H1 (cell line): ENCODE results near the gene PANK3. TPM values are rescaled to one million over a fixed set of nuclear protein-coding genes. Genes with fewer than 3 reads are reported as not detected.

ENCODE experiments used
- BCL11A ChIP-seq, 2 experiments: IDR thresholded peaks; one replicate each; pipeline ENCODE4 v1.6.1; 2011; ENCODE audit warnings: low read depth in 2 of 2, low read length in 2 of 2, mild to moderate bottlenecking in 2 of 2
- EP300 ChIP-seq, 2 experiments: IDR thresholded peaks; 1 replicate in 1 of 2; 2 replicates in 1 of 2; pipeline ENCODE4 v1.6.1; 2011 to 2012; ENCODE audit warnings: low read depth in 2 of 2, low read length in 2 of 2, mild to moderate bottlenecking in 2 of 2, borderline replicate concordance in 1 of 2, inconsistent platforms in 1 of 2, moderate library complexity in 1 of 2
- EZH2 ChIP-seq: fragments of 200-600 bp; sonication (generic); IDR thresholded peaks from 2 replicates; pipeline ENCODE4 v1.7.1; 2012; ENCODE audit warnings: low read depth, mild to moderate bottlenecking, moderate library complexity, low read length, inconsistent platforms; ENCODE audit not compliant: severe bottlenecking
- MAX ChIP-seq: IDR thresholded peaks from 2 replicates; pipeline ENCODE4 v1.6.1; 2012; ENCODE audit warnings: inconsistent platforms
- NANOG ChIP-seq: IDR thresholded peaks from 2 replicates; pipeline ENCODE4 v1.6.1; 2011; ENCODE audit warnings: low read length, low read depth, mild to moderate bottlenecking, inconsistent platforms; ENCODE audit not compliant: insufficient read depth, poor library complexity, severe bottlenecking
- POLR2A ChIP-seq, 2 experiments: IDR thresholded peaks; 1 replicate in 1 of 2; 2 replicates in 1 of 2; pipeline ENCODE4 v1.6.1; 2011; ENCODE audit warnings: low read depth in 2 of 2, low read length in 2 of 2, mild to moderate bottlenecking in 2 of 2; ENCODE audit errors: control extremely low read depth in 1 of 2
- POLR2AphosphoS5 ChIP-seq: IDR thresholded peaks from 2 replicates; pipeline ENCODE4 v1.6.1; 2011; ENCODE audit warnings: low read depth, low read length
- SIX5 ChIP-seq: IDR thresholded peaks from 2 replicates; pipeline ENCODE4 v1.6.1; 2011; ENCODE audit warnings: mild to moderate bottlenecking, low read depth, low read length
- SP1 ChIP-seq: IDR thresholded peaks from 2 replicates; pipeline ENCODE4 v1.6.1; 2011; ENCODE audit warnings: low read depth, low read length
- SUZ12 ChIP-seq: fragments of 200-600 bp; sonication (generic); IDR thresholded peaks from 2 replicates; pipeline ENCODE4 v1.6.1; 2012; ENCODE audit warnings: mild to moderate bottlenecking, inconsistent platforms, low read length, moderate library complexity, mixed read lengths
- USF2 ChIP-seq: IDR thresholded peaks from 2 replicates; pipeline ENCODE4 v1.6.1; 2011; ENCODE audit warnings: low read length, improper control_type of control experiment
- YY1 ChIP-seq: IDR thresholded peaks from 2 replicates; pipeline ENCODE4 v1.6.1; 2011; ENCODE audit warnings: low read depth, mild to moderate bottlenecking, low read length
- polyA plus RNA-seq, 7 experiments: library from polyadenylated mRNA; depleted of rRNA in 3 of 7; stranded (reverse) in 5 of 7; unstranded in 2 of 7; fragments of >200 nt in 5 of 7; fragments of 200-250 nt in 2 of 7; gene quantifications; 1 replicate in 5 of 7; 2 replicates in 1 of 7; 4 replicates in 1 of 7; pipeline versions ENCODE4 v1.2.1 to v1.2.3, GENCODE V29; 2011 to 2013; ENCODE audit warnings: missing spikeins in 2 of 7, mixed read lengths in 2 of 7
- total RNA-seq: library from RNA; stranded (reverse); fragmentation: NEBNext Ultra II Directional; extraction: Animal tissue kit (Norgen Biotek cat#: 25700); gene quantifications from 2 replicates; pipeline ENCODE4 v1.2.1, GENCODE V29; 2021

Gene PANK3
- total and polyA plus RNA-seq, 2 of the 8 experiments (the other 6 are each of a cell fraction or from before 2014, with no cell fraction given), result 8.6 to 101 TPM

GRCh38 chr5:168579488-168580226, 489 bp upstream of the PANK3 start (continued):
- TF ChIP-seq MAX, result peak; percentile 76
- peak in 1 of 2 experiments; percentile 9; a peak in 1 of 3 replicates for TF ChIP-seq EP300 (IDR thresholded peaks at IDR 0.05; ENCODE audit: borderline replicate concordance in 1 of 2, low read depth in 2 of 2, low read length in 2 of 2)
- TF ChIP-seq YY1, result peak; percentile 89
- peak; percentile 95 for TF ChIP-seq USF2
- no peak for TF ChIP-seq SUZ12
- TF ChIP-seq SP1, result peak; percentile 90; the same call in 1 of the 2 replicates
- TF ChIP-seq POLR2A (IDR thresholded peaks at IDR 0.05; ENCODE audit: control extremely low read depth in 1 of 2, low read depth in 2 of 2, low read length in 2 of 2), result peak; percentile 86 to 92
- TF ChIP-seq EZH2, result no peak
- peak; percentile 13 for TF ChIP-seq NANOG
- no peak for TF ChIP-seq BCL11A (IDR thresholded peaks at IDR 0.05; ENCODE audit: low read depth in 2 of 2, low read length in 2 of 2)
- peak; percentile 90 for TF ChIP-seq SIX5
- TF ChIP-seq POLR2AphosphoS5, result peak; percentile 95
